ENCODE measurements around the gene ZSWIM3.
A peak's percentile ranks its signal among the peaks of the same experiment; 100 is the strongest.

Gene ZSWIM3

DNA sequence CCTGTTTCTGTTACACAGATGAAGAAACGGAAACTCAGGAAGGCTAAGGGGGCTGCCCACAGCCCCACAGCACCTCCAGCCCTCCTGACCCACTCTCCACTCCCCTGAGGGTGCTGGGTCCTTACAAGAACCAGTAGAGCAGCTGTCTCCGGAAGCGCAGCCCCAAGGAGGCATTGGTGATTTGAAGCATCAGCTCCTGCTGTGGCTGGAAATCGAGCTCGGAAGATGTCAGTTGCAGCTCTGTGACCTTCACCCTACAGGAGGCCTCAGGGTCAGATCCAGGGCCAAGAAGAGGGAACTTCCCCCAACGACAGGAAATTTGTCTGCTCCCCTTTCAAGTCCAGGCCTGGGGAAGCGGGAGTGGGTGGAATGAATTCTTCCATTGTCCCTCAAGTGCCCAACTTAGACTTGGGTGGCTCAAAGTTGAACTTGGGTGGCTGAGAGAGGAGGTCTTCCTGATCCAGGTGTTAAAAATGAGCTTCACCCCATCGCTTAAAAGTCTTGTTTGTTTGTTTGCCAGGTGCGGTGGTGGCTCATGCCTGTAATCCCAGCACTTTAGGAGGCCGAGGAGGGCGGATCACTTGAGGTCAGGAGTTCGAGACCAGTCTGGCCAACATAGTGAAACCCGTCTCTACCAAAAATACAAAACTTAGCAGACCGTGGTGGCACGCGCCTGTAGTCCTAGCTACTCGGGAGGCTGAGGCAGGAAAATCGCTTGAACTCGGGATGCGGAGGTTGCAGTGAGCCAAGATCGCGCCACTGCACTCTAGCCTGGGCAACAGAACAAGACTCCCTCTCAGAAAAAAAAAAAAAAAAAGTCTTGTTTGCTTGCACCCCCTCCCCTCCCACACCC, 52.6 kb downstream of the ZSWIM3 start:
- no peak for DNase-seq (ENCODE audit: low spot score)

DNA sequence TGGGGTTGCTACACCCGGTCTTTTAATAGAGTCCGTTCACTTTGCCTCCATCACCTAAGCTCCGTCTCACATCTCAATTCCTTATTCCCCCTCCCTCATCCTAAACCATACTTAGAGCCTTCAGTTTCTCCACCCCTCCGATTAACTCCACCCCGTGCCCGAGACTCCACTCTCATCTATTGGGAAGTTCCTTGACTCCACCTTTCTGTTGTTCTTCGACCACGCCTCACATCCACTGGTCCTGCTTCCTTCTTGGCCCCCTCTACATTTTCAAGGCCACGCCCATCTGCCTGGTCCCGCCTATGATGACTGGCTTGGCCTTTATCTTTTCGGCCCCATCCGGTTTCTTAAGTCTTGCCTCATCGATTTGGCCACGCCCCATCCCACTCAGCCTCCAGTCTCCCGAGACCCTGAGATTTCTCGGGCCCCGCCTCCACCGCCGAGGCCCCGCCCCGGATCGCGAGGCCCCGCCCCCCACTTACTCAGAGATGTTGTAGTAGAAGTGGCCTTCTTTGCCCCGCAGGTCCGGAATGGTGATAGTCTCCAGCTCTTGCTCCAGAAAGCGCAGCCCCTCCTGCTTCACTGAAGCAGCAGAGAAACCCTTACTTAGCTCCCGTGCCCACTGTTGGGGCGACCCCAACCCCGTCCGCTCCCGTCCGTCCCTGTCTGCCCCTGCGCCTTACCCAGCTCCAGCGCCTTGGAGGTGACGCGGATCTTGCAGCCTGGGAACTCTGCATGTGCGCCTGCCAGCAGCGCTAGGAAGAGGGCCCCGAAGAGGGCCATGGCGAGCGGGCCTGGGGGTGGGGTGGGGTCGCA, 53.5 kb downstream of the ZSWIM3 start:
- peak; percentile 92 for DNase-seq (ENCODE audit: low spot score)

DNA sequence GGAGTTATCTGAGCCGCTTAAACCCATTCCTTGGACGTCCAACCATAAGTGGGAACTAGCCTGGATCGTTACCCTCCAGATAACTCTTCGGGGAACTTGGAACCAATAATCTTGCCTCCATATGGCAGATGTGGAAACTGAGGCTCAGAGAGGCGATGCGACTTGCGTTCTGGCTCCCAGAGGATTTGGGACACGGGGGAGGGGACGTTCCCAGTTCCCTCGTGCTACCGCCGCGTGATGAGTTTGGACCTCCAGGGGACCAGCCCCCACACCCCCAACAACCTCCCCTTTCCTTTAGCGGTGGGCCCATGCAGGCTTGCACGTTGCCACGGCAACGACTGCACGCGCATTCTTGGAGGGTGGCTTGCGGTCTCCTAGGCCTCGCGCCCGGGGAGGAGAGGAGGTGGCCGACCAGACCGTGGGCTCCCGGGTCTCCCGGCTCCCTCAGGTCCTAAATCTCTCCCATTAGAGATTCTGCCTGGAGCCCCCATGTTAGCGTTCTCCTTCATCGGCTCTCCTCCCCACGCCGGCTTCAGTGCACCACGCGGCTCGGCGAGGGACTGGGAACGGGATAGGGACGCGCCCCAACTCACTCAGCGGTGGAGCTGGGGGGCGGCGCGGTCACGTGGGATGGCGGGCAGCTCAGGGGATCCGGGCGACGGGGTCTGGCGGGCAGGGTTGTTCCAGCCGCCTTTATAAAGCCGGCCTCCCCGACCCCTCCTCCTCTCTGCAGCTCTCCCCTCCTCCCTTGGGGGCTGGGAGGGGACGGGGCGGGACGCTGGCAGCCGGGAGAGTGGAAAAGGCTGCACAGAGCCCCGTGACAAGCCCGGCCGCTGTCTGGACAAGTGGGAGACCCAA, 54.3 kb downstream of the ZSWIM3 start, which contains the start of gene PLTP:
Gene PLTP, minus strand, starts transcription at position 670 of the 858 bp plus-strand sequence. CDS start 703 bp downstream, outside the sequence.
- no peak for DNase-seq (ENCODE audit: low spot score)

DNA sequence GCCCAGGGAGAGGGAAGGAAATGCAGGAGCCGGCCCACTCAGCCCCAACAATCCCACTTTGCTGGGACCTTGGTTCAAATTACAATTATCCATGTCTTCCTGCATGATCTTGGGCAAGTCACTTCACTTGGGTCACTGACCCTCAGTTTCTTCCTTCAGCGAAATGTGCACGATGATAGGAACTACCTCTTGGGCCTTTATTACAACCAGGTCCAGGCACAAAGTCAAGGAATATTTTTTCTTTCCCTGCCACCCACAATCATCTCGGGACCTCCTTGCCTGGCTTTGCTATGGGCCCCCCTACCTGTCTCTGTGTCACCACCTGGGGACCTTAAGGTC, 54.9 kb downstream of the ZSWIM3 start:
- DNase-seq (ENCODE audit: low spot score): no peak

DNA sequence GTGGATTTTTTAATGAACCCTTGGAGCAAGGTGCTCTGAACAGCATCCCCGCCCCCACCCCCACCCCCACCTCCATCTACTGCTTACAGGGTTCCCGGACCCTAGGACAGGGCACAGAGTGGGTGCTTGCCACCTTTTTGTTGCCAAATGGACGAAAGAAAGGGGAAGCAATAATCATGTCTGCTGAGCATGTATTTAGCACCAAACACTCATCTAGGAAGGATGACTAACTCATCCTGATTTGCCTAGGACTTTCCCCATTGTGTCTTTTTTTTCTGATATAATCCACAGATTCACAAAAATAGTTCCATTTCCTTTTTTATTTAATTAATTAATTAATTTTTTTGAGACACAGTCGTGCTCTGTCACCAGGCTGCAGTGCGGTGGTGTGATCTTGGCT, 55.7 kb downstream of the ZSWIM3 start:
- no peak for DNase-seq (ENCODE audit: low spot score)

DNA sequence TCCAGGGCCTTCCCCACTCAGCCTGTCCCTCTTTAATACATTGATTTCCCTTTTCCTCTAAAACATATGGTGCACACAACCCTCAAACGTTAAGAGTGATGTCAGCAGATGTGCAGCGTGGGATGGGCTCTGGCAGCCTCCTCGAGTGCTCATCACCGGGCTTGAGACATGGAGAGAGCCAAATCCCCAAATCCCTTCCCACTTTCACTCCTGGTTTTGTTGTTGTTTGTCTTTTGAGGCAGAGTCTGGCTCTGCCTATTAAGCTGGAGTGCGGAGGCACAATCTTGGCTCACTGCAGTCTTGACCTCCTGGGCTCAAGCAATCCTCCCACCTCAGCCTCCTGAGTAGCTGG, 60.4 kb downstream of the ZSWIM3 start:
- no peak for DNase-seq (ENCODE audit: low spot score)

DNA sequence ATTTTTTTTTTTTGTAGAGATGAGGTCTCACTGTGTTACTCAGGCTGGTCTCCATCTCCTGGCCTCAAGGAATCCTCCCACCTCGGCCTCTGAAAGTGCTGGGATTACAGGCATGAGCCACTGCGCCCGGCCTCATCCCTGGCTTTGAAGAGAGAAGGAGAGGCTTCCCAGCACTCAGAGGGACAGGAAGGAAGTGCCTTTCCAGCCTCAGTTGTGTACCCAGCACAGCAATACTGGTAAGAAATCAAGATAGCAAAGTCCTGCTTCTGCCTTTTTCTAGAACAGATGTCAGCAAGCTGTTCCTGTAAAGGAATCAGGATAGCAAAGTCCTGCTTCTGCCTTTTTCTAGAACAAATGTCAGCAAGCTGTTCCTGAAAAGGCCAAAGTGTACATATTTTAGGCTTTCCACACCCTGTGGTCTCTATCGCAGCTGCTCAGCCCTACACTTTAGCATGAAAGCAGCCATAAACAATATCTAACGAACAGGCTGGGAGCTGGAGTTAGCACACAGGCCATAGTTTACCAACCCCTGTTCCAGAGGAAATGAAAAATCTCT, 60.8 kb downstream of the ZSWIM3 start:
- no peak for DNase-seq (ENCODE audit: low spot score)

DNA sequence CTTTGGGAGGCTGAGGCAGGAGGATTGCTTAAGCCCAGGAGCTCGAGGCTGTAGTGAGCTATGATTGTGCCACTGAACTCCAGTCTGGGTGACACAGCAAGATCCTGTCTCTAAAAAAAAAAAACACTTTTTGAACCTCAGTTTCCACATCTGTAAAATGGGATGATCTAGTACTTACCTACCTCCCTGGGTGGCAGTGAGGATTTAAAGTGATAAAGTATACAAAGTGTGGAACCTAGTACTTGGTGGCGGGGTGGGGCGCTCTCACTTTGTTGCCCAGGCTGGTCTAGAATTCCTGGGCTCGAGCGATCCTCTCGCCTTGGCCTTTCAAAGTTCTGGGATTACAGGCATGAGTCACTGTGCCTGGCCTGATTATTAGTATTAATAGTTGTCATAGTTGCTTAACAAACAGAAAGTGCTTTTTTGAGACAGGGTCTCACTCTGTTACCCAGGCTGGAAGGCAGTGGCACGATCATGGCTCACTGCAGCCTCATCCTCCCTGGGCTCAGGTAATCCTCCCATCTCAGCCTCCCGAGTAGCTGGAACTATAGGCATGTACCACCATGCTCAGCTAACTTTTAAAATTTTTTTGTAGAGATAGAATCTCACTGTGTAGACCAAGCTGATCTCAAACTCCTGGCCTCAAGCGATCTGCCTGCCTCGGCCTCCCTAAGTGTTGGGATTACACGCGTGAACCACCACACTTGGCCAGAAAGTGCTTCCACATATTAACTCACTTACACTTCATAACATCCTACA, 61.5 kb downstream of the ZSWIM3 start:
- DNase-seq (ENCODE audit: low spot score): no peak

DNA sequence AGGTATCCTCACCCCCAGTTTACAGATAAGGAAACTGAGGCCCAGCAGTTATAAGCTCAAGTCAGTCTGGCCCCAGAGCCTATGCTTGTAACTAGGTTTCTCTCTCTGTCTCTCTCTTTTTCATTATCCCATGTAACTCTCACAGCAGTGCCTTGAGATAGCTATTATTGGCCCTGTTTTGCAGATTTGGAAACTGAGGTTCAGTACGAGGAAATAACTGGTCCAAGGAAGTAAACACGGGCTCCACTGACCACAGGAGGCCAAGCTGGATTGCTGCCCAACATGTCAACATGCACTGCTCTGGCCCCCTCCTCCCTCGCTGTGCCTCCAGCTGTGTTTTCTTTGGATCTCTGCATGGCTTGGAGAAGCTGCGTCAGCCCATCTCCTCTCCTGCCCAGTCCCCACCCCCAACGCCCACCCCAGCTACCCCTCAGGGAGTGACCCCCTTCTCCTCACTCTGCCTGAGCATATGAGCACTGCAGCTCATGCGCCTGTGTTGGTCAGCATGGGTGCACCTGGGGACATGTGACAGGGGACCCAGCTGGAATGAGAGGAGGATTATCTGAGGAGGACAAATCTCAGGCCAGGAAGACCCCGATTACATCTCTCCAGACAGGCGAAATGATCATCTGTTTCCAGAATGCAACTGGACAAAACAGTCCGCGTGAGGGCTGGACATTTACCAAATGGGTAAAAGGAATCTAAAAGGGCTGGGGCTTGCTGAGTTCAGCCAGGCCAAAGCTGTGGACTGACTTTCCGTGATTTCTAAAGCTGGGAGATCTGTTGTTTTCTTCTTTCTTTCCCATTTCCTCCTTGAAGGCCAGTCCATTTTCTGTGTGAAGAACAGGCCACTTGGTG, 62.4 kb downstream of the ZSWIM3 start:
- DNase-seq (ENCODE audit: low spot score): no peak

DNA sequence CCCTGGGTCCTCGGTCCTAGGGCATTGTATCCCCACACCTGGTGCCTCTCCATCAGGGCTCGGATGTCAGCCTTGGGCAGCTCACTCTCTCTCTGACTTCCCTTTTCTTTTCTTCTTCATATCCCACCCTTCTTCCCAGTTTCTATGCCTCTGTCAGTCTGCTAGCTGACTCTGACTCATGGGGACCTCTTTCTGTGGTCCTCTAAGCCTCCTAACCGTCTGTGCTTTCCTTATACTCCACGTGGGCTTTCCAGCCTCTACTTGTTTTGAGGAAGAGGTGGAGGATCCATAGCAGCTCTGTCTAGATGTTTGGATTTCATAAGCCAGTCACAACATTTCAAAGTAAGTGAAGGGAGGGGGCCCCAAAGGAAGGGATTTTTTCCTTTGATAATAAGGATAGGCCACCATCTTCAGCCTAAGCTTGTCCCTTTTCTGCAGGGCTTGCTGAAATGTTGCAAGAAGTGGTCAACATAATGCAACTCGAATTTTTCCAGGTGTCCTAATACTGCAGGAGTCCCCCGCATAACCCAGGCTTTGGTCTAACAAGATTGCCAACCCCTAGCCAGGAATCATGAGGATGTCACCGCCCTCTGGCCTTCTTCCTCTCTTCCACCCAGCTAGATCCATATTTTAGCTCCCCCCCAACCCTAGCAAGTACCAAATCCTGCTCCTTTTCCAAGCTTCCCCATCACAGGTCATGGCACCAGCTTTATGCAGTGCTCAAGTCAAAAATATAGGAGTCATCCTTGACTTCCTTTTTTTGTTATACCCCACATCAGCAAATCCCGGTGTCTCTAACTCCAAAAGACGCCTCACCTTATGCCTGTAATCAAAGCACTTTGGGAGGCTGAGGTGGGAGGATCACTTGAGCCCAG, 63.3 kb downstream of the ZSWIM3 start:
- DNase-seq (ENCODE audit: low spot score): no peak

DNA sequence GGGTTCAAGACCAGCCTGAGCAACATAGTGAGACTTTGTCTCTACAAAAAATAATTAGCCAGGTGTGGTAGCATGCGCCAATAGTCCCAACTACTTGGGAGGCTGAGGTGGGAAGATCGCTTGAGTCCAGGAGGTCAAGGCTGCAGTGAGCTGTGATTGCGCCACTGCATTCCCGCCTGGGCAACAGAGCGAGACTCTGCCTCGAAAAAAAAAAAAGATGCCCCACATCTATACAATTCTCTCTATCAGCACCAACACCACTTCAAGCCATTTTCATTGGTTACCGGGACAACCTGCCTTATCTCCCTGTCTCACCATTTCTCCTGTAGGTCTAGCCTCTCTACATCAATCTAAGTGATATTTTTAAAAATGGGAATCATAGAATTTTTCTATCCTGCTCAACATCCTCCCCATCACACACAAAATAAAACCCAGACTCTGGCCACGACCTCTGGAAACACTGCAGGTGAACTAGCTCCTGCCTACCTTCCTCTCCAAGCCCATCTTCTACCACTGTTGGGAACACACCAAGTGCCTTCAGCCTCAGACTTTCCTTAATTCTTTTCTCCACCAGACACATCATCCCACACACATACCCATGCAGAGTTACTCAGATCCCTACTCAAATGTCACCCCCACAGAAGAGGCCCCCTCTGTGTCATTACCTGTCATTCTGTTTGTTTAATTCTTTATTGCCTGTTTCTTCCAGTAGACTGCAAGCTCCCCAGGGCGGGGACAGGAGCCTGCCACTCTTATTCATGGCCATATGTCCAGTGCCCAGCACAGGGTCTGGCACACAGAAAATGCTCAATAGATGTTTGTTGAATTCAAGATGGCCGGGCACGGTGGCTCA, 64.1 kb downstream of the ZSWIM3 start:
- no peak for DNase-seq (ENCODE audit: low spot score)

DNA sequence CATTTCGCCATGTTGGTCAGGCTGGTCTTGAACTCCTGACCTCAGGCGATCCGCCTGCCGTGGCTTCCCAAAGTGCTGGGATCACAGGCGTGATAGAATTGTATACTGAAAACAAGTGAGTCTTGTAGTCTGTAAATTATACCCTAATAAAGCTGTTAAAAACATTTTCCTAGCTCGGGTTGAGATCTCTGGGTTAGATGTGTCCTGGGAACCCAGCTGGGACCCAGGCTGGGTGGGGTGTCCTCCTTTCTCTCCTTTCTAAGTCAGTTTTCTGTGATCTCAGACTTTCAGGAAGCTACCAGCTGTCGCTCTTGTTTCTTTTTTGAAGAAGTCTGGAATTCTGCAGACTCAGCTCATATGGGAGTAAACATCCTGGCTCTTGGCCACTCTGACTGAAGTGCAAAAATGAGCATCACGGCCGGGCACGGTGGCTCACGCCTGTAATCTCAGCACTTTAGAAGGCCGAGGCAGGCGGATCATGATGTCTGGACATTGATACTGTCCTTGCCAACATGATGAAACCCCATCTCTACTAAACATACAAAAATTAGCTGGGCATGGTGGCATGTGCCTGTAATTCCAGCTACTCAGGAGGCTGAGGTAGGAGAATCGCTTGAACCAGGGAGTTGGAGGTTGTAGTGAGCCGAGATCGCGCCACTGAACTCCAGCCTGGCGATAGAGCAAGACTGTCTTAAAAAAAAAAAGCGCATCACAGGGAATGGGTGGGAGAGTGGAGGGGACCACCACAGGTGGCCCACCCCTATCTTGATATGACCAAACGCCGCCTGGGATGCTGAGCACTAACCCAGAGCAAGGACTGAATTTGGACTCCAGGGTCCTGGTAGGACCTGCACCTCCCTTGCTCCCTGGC, 67.2 kb downstream of the ZSWIM3 start:
- DNase-seq (ENCODE audit: low spot score): no peak

DNA sequence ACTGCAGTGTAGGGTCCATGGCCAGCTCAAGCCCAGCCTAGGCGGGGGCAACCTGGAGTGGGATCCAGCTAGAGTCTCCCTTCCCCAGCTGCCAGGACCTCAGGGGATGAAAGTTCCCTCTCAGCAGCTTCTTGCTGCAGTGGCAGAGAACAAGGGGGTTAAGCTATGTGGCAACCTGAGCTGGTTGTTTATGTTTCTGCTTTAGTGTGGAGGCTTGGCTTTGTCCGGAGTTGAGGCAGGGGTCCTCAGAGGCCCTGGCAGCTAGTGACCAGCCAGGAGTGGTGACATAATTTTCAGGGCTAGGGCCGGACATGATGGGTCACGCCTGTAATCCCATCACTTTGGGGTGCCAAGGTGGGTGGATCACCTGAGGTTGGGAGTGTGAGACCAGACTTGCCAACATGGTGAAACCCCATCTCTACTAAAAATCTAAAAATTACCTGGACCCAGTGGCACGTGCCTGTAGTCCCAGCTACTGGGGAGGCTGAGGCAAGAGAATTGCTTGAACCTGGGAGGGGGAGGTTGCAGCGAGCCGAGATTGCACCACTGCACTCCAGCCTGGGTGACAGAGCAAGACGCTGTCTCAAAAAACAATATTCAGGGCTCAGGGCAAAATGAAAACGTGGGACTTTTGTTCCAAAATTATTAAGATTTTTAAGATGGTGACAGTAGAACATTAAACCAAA, 68.5 kb downstream of the ZSWIM3 start:
- DNase-seq (ENCODE audit: low spot score): no peak

DNA sequence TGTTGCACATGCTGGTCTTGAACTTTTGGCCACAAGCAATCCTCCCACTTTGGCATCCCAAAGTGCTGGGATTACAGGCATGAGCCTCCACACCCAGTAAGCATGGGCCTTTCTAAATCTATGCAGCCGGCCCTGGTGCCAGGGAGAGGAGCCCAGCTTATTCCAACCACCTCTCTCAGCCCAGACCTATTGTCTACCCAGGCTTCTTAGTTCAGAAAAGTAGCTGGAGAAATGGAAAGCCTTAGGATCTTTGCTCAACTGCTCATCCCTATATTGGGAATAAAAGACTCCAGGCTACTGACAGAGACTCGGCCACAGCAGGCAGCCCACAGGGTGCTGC, 69.3 kb downstream of the ZSWIM3 start:
- no peak for DNase-seq (ENCODE audit: low spot score)

DNA sequence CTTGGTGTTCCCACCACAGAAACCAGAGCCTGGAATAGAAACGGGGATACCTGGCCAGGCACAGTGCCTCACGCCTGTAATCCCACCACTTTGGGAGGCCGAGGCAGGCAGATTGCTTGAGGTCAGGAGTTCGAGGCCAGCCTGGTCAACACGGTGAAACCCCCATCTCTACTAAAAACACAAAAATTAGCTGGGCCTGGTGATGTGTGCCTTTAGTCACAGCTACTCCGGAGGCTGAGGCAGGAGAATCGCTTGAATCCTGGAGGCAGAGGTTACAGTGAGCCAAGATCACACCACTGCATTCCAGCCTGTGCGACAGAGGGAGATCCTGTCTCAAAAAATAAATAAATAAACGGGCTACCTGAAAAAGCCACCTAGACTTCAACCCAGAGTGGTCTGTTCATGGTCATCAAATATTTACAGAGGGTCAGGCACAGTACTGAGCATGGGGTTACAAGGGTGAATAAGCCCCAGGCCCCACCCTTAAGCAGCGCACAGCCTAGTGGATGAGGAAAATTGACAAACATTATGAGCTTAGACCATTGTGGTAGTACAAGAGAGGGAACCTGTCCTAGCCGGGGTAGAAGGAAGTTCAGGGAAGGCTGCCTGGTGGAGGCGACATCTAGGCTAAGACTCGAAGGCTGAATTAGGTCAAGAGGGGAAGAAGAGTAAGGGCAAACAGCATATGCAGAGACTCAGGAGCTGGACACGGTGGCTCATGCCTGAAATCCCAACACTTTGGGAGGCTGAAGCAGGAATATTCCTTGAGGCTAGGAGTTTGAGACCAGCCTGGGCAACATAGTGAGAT, 69.9 kb downstream of the ZSWIM3 start:
- DNase-seq (ENCODE audit: low spot score): no peak
